WERI-Rb-1 (cell line): ENCODE data around the gene STX10.

Experiments used
- DNase-seq: peaks from one replicate; pipeline ENCODE4 v3.0.0-alpha.2; 2020
- H3K27ac ChIP-seq: fragments of 250-450 bp; sonication (Bioruptor Pico); 2 replicates; pipeline ENCODE4 v1.5.1; 2020; ENCODE audit warnings: mild to moderate bottlenecking, moderate library complexity
- H3K27me3 ChIP-seq: fragments of 250-450 bp; sonication (Bioruptor Pico); 2 replicates; pipeline ENCODE4 v1.5.1; 2021; ENCODE audit warnings: mild to moderate bottlenecking, low read depth, moderate library complexity; ENCODE audit not compliant: insufficient read depth, severe bottlenecking
- H3K36me3 ChIP-seq: fragments of 250-450 bp; sonication (Bioruptor Pico); 2 replicates; pipeline ENCODE4 v1.5.1; 2020; ENCODE audit warnings: mild to moderate bottlenecking, moderate library complexity
- H3K4me3 ChIP-seq: 2 replicates; pipeline ENCODE4 v1.5.1; 2011; ENCODE audit warnings: low read depth, mild to moderate bottlenecking, control low read depth, low read length
- H3K9me3 ChIP-seq: fragments of 250-450 bp; sonication (Bioruptor Pico); 2 replicates; pipeline ENCODE4 v1.5.1; 2021; ENCODE audit warnings: mild to moderate bottlenecking, moderate library complexity; ENCODE audit not compliant: severe bottlenecking
- CTCF ChIP-seq: IDR thresholded peaks from 2 replicates; pipeline ENCODE4 v1.5.1; 2011; ENCODE audit warnings: low read depth, mild to moderate bottlenecking, control low read depth, inconsistent platforms, low read length

The STX10 gene

DNA sequence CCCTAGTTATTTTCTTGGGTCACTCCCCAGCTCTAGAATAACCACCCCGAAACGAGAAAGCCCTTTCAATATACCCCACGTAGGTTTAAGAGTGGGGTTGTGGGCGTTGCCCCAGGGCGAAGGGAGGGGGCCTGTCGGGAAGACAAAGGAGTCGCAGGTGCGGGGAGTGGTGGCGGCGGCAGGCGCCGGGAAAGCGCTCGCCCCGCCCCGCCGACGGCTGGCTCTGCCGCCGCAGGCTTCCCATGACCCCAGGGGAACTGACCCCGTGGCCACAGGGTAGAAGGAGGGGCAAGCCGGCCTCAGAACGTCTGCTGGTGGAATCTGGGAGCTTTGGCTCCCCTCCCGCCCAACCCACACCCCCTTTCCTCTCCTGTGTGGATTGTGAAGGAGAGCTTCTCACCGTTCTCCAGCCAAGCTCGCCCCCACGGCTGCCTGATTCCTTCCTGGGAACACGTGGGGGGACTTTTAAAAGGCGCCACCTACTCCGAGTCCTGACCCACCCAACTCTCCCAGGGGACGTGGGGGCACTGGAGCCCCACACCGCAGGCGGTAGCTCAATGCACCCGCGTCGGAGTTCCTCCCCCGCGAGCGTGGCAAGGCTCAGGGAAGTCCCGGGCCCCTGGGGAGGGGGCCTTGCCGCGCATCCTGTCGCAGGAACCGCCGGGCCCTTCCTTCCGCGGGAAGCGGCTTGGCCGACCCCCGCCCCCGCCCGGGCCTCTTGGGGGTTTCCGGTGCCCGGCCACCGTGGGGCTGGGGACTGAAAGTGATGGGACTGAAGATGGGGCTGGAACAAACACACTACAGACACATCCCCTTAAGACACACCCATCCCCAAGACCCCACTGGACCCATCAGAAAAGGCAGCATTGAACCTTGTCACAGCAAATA is 5.5 kb upstream of the STX10 start:
- TF ChIP-seq CTCF, result no peak
- Histone ChIP-seq H3K4me3 (no peak overlapping the region), H3K9me3 (no peaks in the 10 kb centered on the region), H3K36me3 (peaks cover 11% of the 10 kb centered on the region), H3K27me3 (no peaks in the 10 kb centered on the region), H3K27ac (no peak overlapping the region; the same call in 1 of the 2 replicates)
- DNase-seq, result peak; percentile 30

DNA sequence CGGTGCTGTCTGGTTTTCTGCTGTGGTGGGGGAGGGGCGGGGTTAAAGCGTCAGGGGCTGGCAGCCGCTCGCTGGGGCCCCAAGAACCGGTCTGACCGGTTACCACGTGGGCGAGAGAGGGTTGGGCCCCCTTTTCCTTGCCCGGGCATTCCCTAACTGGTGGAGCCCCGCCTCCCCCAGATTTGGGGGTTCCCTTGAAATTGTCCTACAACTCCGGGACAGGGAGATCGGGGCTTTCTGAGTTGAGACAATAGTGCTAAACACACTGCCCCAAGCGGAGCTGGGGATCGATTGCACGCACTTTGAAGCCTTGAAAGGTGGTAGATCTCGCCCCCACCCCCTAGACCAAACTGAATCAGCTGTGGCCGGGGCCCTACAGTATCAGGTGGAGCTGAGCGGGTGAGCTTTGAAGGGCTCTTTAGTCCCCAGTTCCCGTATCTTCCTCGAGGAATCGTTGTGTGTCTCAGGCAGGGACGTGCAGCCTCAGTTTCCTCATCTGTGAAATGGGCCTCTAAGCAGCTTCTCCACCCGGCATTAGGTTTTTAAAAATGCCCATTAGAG is 4.8 kb upstream of the STX10 start:
- peak; percentile 28 for DNase-seq
- H3K27ac ChIP-seq, result no peak overlapping the region; the same call in none of the 2 replicates
- H3K27me3 ChIP-seq, result no peaks in the 10 kb centered on the region
- TF ChIP-seq CTCF, result peak; percentile 19; the same call in 1 of the 2 replicates
- H3K36me3 ChIP-seq, result peaks cover 11% of the 10 kb centered on the region
- H3K4me3 ChIP-seq, result peak overlapping the region; percentile 86
- no peaks in the 10 kb centered on the region for H3K9me3 ChIP-seq

DNA sequence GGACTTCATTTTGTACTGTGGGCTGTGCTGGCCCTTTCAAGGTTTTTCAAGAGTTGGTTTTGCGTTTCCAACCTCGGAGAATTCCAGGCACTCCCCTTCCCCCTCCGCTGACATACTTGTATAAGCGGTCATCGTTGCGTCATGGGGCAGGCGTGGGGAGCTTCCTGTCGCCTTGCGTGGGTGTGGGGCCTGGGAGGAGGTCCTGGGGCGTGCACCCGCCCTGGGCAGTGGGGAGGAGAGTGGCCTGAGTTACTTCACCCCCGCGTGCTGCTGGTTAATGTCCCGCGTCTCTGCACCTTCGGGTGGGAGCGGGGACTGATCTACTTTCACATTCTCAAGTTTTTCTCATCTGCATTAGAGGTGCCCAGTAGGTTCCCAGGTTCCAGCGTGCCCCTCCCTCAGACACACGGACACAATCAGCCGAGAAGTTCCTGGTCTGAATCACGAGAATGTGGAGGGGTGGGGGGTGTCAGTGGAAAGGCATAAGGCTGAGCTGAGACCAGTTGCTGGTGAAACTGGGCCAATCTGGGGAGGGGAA is 4.1 kb upstream of the STX10 start:
- H3K9me3 ChIP-seq, result no peaks in the 10 kb centered on the region

DNA sequence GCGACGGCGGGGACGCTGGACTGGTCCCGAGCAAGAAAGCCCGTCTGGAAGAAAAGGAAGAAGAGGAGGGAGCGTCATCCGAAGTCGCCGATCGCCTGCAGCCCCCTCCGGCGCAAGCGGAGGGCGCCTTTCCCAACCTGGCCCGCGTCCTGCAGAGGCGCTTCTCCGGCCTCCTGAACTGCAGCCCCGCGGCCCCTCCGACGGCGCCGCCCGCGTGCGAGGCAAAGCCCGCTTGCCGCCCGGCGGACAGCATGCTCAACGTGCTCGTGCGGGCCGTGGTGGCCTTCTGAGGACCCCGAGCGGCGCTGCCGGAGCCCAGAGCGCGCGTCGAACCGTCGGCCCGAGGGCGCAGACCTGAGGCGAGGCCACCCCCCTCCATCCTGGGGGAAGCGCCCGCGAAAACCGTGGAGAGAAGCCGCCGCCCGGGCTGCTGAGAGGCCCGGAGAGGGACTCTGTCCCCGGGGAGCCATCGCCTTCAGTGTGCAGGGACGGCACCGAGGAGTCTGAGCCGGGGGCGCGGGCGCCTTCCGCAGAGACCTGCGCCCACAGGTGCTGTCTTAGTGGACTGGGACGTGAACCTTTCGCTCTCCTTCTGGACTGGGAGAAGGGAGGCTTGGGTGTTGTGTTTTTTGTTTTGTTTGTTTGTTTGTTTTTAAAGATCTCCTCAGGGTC is 3.5 kb upstream of the STX10 start:
- Histone ChIP-seq H3K9me3 (no peaks in the 10 kb centered on the region), H3K27ac (peak overlapping the region; percentile 98), H3K27me3 (no peaks in the 10 kb centered on the region), H3K4me3 (peak overlapping the region; percentile 86), H3K36me3 (peaks cover 11% of the 10 kb centered on the region)
- TF ChIP-seq CTCF, result no peak; the same call in 1 of the 2 replicates
- no peak for DNase-seq

More for the DNA sequence above, 4.1 kb upstream of the STX10 start:
- Histone ChIP-seq H3K27ac (peak overlapping the region; percentile 98), H3K36me3 (peaks cover 11% of the 10 kb centered on the region), H3K27me3 (no peaks in the 10 kb centered on the region), H3K4me3 (peak overlapping the region; percentile 86)
- TF ChIP-seq CTCF, result no peak
- DNase-seq, result peak; percentile 36

DNA sequence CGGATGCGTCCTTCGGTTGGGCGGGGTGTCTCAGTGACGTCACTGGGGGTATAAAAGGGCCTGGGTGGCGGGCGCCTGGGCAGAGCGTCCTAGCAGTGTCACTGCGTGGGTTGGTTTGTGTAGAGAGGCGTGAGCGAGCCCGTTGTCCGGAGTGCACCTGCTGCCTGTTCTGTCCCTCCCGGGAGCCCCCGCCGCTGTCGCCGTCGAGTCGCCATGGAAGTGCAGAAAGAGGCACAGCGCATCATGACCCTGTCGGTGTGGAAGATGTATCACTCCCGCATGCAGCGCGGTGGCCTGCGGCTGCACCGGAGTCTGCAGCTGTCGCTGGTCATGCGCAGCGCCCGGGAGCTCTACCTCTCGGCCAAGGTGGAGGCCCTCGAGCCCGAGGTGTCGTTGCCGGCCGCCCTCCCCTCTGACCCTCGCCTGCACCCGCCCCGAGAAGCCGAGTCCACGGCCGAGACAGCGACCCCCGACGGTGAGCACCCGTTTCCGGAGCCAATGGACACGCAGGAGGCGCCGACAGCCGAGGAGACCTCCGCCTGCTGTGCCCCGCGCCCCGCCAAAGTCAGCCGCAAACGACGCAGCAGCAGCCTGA is 2.9 kb upstream of the STX10 start:
- H3K27ac ChIP-seq, result peak overlapping the region; percentile 98
- peak overlapping the region; percentile 86 for H3K4me3 ChIP-seq
- no peak for TF ChIP-seq CTCF
- DNase-seq, result peak; percentile 96
- peaks cover 11% of the 10 kb centered on the region for H3K36me3 ChIP-seq
- H3K9me3 ChIP-seq, result no peaks in the 10 kb centered on the region
- no peaks in the 10 kb centered on the region for H3K27me3 ChIP-seq
